DND-41 (cell line): ENCODE results near the gene LRGUK.

Experiments
- CTCF ChIP-seq: IDR thresholded peaks from 2 replicates; pipeline ENCODE4 v1.5.1; 2012; ENCODE audit warnings: borderline replicate concordance, low read length, moderate library complexity, mild to moderate bottlenecking; ENCODE audit not compliant: poor library complexity, severe bottlenecking; ENCODE audit errors: extremely low read depth
- EZH2 ChIP-seq: IDR thresholded peaks from 3 replicates; pipeline ENCODE4 v1.6.1; 2012; ENCODE audit warnings: borderline replicate concordance, low read depth, mild to moderate bottlenecking, moderate library complexity, low read length, inconsistent platforms; ENCODE audit not compliant: severe bottlenecking

DNA sequence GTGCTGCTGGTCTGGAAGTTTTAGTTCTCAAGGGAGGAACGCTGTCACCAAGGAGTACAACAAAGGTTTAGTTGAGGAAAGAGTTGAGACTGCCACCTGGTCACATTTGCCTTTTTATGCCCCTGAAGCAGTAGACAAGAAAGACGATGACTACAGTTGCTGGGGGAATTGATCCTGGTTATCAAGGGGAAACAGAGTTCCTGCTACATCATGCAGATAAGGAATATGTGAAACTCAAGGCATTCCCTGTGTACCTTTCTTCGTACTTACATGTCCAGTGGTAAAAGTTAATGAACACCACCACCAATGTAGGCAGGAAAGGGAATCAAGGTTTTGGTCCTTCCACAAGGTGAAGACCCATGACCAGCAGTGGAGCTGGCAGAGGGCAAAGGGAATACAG lies 157.8 kb downstream of the LRGUK start:
- TF ChIP-seq CTCF (no peak), EZH2 (no peak)
